DOHH2 (cell line): ENCODE measurements around the gene SMIM30.

Experiments
- CTCF ChIP-seq: fragments of 200-600 bp; sonication (generic); IDR thresholded peaks from one replicate; pipeline ENCODE4 v1.5.1; 2014; ENCODE audit warnings: antibody characterized with exemption, mild to moderate bottlenecking, low read depth, low read length; ENCODE audit not compliant: poor library complexity, severe bottlenecking
- EZH2phosphoT487 ChIP-seq: fragments of 200-600 bp; sonication (generic); IDR thresholded peaks from 2 replicates; pipeline ENCODE4 v1.6.1; 2017; ENCODE audit warnings: borderline replicate concordance, mild to moderate bottlenecking, antibody characterized with exemption, low read length, moderate library complexity, mixed read lengths

GRCh38 chr7:113137241-113137640 is 18.9 kb upstream of the SMIM30 start:
- no peak for TF ChIP-seq CTCF
- no peak for TF ChIP-seq EZH2phosphoT487
